Pancreas (tissue), 10 donors: Measurements from ENCODE around the gene LIMS2. TPM values are rescaled to one million over a fixed set of nuclear protein-coding genes. Genes with fewer than 3 reads are reported as not detected.
A peak's percentile ranks its signal among the peaks of the same experiment; 100 is the strongest.

Experiments used
- ATAC-seq, 4 donors: fragments of 200-7000 bp; cut with Tn5 transposase; one replicate each; pipeline versions ENCODE4 v1.8.0 to v1.9.1; 2020; ENCODE audit warnings: mild to moderate bottlenecking in 4 of 4, moderate library complexity in 4 of 4
- DNase-seq, 6 donors: peaks; one replicate each; pipeline ENCODE4 v3.0.0-alpha.2; 2020
- FAIRE-seq: peaks from 2 replicates; lab custom pipeline; 2012; peaks lifted over from hg19 to GRCh38; lab: Jason Lieb, UNC
- H3K27ac ChIP-seq, 4 donors: fragments of 200-600 bp; sonication (generic); 1 replicate in 3 of 4; 2 replicates in 1 of 4; pipeline versions ENCODE4 v1.5.0 to v1.8.0; 2020
- H3K27me3 ChIP-seq, 4 donors: fragments of 200-600 bp; one replicate each; pipeline ENCODE4 v1.8.0; 2021
- H3K36me3 ChIP-seq, 3 donors: fragments of 200-600 bp; sonication (generic) in 1 of 3; one replicate each; pipeline versions ENCODE4 v1.5.0 to v1.8.0; 2020 to 2021
- H3K4me1 ChIP-seq, 3 donors: fragments of 200-600 bp; one replicate each; pipeline ENCODE4 v1.8.0; 2021
- H3K4me3 ChIP-seq, 4 donors: fragments of 200-600 bp; sonication (generic) in 2 of 4; one replicate each; pipeline versions ENCODE4 v1.5.0 to v1.8.0; 2020 to 2021
- H3K9me3 ChIP-seq, 4 donors: fragments of 200-600 bp; one replicate each; pipeline ENCODE4 v1.8.0; 2021
- WGBS, 2 donors: extraction: QIAGEN DNeasy Blood & Tissue Kit; methylation state at CpG; one replicate each; pipeline ENCODE4 v1.1.7; 2013; 5-methylcytosine and 5-hydroxymethylcytosine counted together
- intact Hi-C, 3 donors: fragments of 100-400 bp; cut with DNase I; formaldehyde crosslinking; loops; one replicate each; pipeline versions ENCODE4 v1.11.1 to v1.14.2; 2022
- polyA plus RNA-seq, 2 donors: library from polyadenylated mRNA; stranded (reverse); fragments of 200-250 nt; gene quantifications; one replicate each; pipeline ENCODE4 v1.2.3, GENCODE V29; 2013
- total RNA-seq, 6 donors: library from RNA; stranded (reverse); fragmentation: NEBNext Ultra II Directional in 4 of 6; extraction: Animal tissue kit (Norgen Biotek cat#: 25700) in 4 of 6; gene quantifications; one replicate each; pipeline versions ENCODE4 v1.2.1 to v1.2.4, GENCODE V29; 2021 to 2023
- TF ChIP-seq, protein P1 (sequence below), 4 donors: fragments of 200-600 bp; sonication (generic) in 3 of 4; IDR thresholded peaks; one replicate each; pipeline versions ENCODE4 v1.5.0 to v1.8.0; 2021; ENCODE audit warnings: antibody characterized with exemption in 4 of 4
- donor health status: healthy with polysubstance abuse.
- donor health status: DM: no; HTN: no; CAD: no; lungs with moderate emphysema.
- donor health status: DM: no; HTN: no; CAD: no.
- donor health status: control.
- donor health status: control.
- donor health status: Bipolar disorder and iron deficiency.
- donor health status: DM: yes; HTN: yes; CAD: no.
- donor health status: DM: no; HTN: no; CAD: no.
- donor health status: DM: no; HTN: no; CAD: no.
- donor health status: DM: yes; HTN: yes; CAD: no.

The LIMS2 gene
- total and polyA plus RNA-seq, 8 donors, result 2.2 to 139 (median 5.2) TPM

- intact Hi-C loops, result no loop called here
- no peaks in the 10 kb centered on the region for H3K9me3 ChIP-seq
- FAIRE-seq (no peak), ATAC-seq (no peak), DNase-seq (no peak)
- no peaks in the 10 kb centered on the region for H3K27me3 ChIP-seq
- no peak overlapping the region for H3K27ac ChIP-seq
- TF ChIP-seq, protein P1, sequence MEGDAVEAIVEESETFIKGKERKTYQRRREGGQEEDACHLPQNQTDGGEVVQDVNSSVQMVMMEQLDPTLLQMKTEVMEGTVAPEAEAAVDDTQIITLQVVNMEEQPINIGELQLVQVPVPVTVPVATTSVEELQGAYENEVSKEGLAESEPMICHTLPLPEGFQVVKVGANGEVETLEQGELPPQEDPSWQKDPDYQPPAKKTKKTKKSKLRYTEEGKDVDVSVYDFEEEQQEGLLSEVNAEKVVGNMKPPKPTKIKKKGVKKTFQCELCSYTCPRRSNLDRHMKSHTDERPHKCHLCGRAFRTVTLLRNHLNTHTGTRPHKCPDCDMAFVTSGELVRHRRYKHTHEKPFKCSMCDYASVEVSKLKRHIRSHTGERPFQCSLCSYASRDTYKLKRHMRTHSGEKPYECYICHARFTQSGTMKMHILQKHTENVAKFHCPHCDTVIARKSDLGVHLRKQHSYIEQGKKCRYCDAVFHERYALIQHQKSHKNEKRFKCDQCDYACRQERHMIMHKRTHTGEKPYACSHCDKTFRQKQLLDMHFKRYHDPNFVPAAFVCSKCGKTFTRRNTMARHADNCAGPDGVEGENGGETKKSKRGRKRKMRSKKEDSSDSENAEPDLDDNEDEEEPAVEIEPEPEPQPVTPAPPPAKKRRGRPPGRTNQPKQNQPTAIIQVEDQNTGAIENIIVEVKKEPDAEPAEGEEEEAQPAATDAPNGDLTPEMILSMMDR (IDR thresholded peaks at IDR 0.05), result no peak
- WGBS, 2 donors, result 97 to 99% methylated on average over 13 of the region's 13 CpGs
- peaks cover 0 to 30% (median 16%) of the 10 kb centered on the region in 3 donors for H3K36me3 ChIP-seq
- no peaks in the 10 kb centered on the region for H3K4me1 ChIP-seq
- H3K4me3 ChIP-seq, result no peak overlapping the region
Observed at GRCh38 chr2:127719301-127720218, 44.2 kb upstream of the LIMS2 start.

- WGBS, 2 donors, result 96 to 98% methylated on average over 4 of the region's 4 CpGs
- Histone ChIP-seq H3K4me1 (no peaks in the 10 kb centered on the region), H3K27me3 (no peaks in the 10 kb centered on the region), H3K4me3 (no peak overlapping the region), H3K27ac (no peak overlapping the region), H3K36me3 (peaks cover 0 to 30% (median 16%) of the 10 kb centered on the region in 3 donors), H3K9me3 (no peaks in the 10 kb centered on the region)
- ATAC-seq (no peak), FAIRE-seq (no peak), DNase-seq (no peak)
- intact Hi-C loops, result no loop called here
- TF ChIP-seq, protein P1 (IDR thresholded peaks at IDR 0.05), result no peak
Observed at GRCh38 chr2:127718271-127718670, 42.9 kb upstream of the LIMS2 start.

DNA sequence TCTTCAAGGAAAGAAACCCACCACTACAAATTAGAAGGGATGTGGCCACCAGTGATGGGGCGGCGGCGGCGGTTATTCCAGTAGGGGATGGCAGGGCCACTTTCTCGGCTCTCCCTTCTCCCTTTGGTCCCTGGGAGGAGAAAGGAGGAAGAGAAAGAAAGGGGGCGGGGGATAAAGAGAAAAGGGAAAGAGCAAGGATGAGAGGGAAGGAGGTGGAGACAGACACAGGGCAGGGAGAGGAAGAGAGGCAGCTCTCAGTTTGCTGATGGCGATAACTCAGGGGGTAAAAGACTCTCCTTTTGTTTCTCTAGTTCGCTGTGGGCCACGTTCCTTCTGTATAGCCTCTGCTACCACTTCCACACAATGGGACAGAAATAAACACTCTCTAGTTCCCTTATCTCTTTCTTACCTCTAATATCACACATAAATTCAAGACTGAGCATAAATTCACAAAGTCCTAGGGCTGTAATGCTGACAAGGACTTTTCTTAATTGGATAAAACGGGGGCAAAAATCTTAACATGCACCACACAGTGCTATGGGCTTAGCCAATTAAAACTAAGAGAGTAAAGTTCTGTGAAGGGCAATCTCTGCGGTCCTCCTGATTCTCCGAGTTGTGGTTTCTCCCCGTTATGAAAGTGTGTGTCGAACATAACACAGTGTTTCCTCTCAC is 40.6 kb upstream of the LIMS2 start:
- DNase-seq, result no peak
- FAIRE-seq, result no peak
- no peak overlapping the region for H3K4me3 ChIP-seq
- TF ChIP-seq, protein P1 (IDR thresholded peaks at IDR 0.05), result no peak
- 96% methylated on average over 14 of the region's 14 CpGs for WGBS, 2 donors
- no peaks in the 10 kb centered on the region for H3K4me1 ChIP-seq
- H3K27ac ChIP-seq, result no peak overlapping the region
- intact Hi-C loops, result no loop called here
- ATAC-seq, result no peak
- no peaks in the 10 kb centered on the region for H3K9me3 ChIP-seq
- no peaks in the 10 kb centered on the region for H3K27me3 ChIP-seq
- H3K36me3 ChIP-seq, result peaks cover 0 to 21% (median 7%) of the 10 kb centered on the region in 3 donors

DNA sequence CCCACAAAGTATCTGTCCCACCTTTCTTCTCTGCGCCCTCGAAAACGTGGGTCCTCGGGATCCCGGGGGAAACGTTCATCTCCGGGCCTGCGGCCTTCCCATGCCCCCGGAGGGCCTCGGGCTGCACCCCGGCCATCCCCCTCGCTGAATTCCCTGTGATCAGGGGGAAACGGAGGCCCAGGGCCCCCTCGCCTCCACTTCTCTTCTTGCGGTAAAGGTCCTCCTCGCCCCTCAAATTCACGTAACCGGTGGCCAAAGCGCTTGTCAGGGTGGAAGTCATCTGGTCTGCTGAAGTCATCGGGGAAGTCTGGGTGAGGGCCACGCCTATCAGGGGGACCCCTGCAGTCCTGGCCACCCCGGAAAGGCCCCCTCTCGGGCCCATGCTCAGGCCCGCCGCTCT is 38.2 kb upstream of the LIMS2 start:
- intact Hi-C loops, result no loop called here
- ATAC-seq, result no peak
- Histone ChIP-seq H3K4me3 (no peak overlapping the region), H3K36me3 (peaks cover 0 to 14% (median 3%) of the 10 kb centered on the region in 3 donors), H3K27ac (no peak overlapping the region), H3K27me3 (no peaks in the 10 kb centered on the region), H3K9me3 (no peaks in the 10 kb centered on the region), H3K4me1 (no peaks in the 10 kb centered on the region)
- no peak for FAIRE-seq
- peak in 1 of 6 donors; percentile 41 for DNase-seq
- TF ChIP-seq, protein P1 (IDR thresholded peaks at IDR 0.05), result no peak
- whole genome bisulfite sequencing, 2 donors, result 94% methylated on average over 23 to 25 of the region's 25 CpGs
